Caco-2 (cell line): ENCODE measurements around the gene RNF145. TPM values are rescaled to one million over a fixed set of nuclear protein-coding genes. Genes with fewer than 3 reads are reported as not detected.

Experiments used
- BruUV-seq: library from RNA; stranded (reverse); fragments of 400-500 nt; replicated peaks from 2 replicates; lab custom pipeline; 2021; lab: Mats Ljungman, UMichigan
- CTCF ChIA-PET: fragments of 300-600 bp; sonication (Branson Sonifier 250); formaldehyde crosslinking; loops from one replicate; lab custom pipeline; 2022; ENCODE audit warnings: antibody characterized with exemption; lab: Charles Lee
- POLR2A ChIA-PET: fragments of 300-600 bp; sonication (Branson Sonifier 250); formaldehyde crosslinking; loops from one replicate; lab custom pipeline; 2022; ENCODE audit warnings: antibody characterized with exemption; lab: Charles Lee
- DNase-seq, 2 experiments: peaks; one replicate each; pipeline versions ENCODE4 v3.0.0 to v3.0.0-alpha.2; 2020 to 2022
- H3K27me3 ChIP-seq: replicated peaks from 2 replicates; pipeline ENCODE4 v1.6.0; 2011; ENCODE audit warnings: low read length; ENCODE audit not compliant: control insufficient read depth, insufficient read depth
- H3K36me3 ChIP-seq: 2 replicates; pipeline ENCODE4 v1.5.1; 2011; ENCODE audit warnings: low read length; ENCODE audit not compliant: control insufficient read depth, insufficient read depth
- H3K4me1 ChIP-seq: fragments of 250-450 bp; sonication (Bioruptor Pico); 2 replicates; pipeline ENCODE4 v1.5.1; 2020; ENCODE audit warnings: mild to moderate bottlenecking
- H3K4me3 ChIP-seq: 2 replicates; pipeline ENCODE4 v1.5.1; 2011; ENCODE audit warnings: low read depth, mild to moderate bottlenecking, control low read depth, low read length
- H3K9me3 ChIP-seq: fragments of 250-450 bp; sonication (Bioruptor Pico); 2 replicates; pipeline ENCODE4 v1.5.1; 2020; ENCODE audit warnings: mild to moderate bottlenecking, moderate library complexity
- H3K27ac Mint-ChIP-seq: one replicate; pipeline ENCODE4 v1.8.0; 2022; ENCODE audit warnings: mixed read lengths; ENCODE audit not compliant: unreplicated experiment
- H3K27me3 Mint-ChIP-seq: one replicate; pipeline ENCODE4 v1.8.0; 2022; ENCODE audit warnings: mixed read lengths; ENCODE audit not compliant: insufficient read depth, unreplicated experiment
- H3K36me3 Mint-ChIP-seq: one replicate; pipeline ENCODE4 v1.8.0; 2022; ENCODE audit warnings: mild to moderate bottlenecking, mixed read lengths; ENCODE audit not compliant: insufficient read depth, unreplicated experiment
- H3K4me1 Mint-ChIP-seq: one replicate; pipeline ENCODE4 v1.8.0; 2022; ENCODE audit warnings: low read depth, mixed read lengths; ENCODE audit not compliant: unreplicated experiment
- H3K4me3 Mint-ChIP-seq: one replicate; pipeline ENCODE4 v1.8.0; 2022; ENCODE audit warnings: mild to moderate bottlenecking, moderate library complexity, mixed read lengths; ENCODE audit not compliant: unreplicated experiment
- H3K9me3 Mint-ChIP-seq: one replicate; pipeline ENCODE4 v1.8.0; 2022; ENCODE audit warnings: mixed read lengths; ENCODE audit not compliant: unreplicated experiment
- CTCF ChIP-seq, 2 experiments: fragments of 200-600 bp in 1 of 2; IDR thresholded peaks; 1 replicate in 1 of 2; 2 replicates in 1 of 2; pipeline versions ENCODE4 v1.5.1 to v1.8.0; 2011 to 2022; ENCODE audit warnings: antibody characterized with exemption in 1 of 2, control low read depth in 1 of 2, inconsistent platforms in 1 of 2, low read depth in 1 of 2, low read length in 1 of 2, mild to moderate bottlenecking in 1 of 2, moderate library complexity in 1 of 2; ENCODE audit not compliant: insufficient read depth in 1 of 2, severe bottlenecking in 1 of 2, unreplicated experiment in 1 of 2
- intact Hi-C: fragments of 100-400 bp; cut with micrococcal nuclease; formaldehyde crosslinking; loops from one replicate; pipeline ENCODE4 v1.10.0; 2022; ENCODE audit not compliant: unreplicated experiment
- total RNA-seq: library from RNA; stranded (reverse); gene quantifications from 2 replicates; pipeline ENCODE4 v1.2.3, GENCODE V29; 2022

The RNF145 gene
- total RNA-seq, 1 experiment from 2014 or later = 38.7 TPM

GRCh38 chr5:159181651-159182050 lies 27.7 kb downstream of the RNF145 start:
- CTCF ChIA-PET = no interaction called here
- no peaks in the 10 kb centered on the region for H3K9me3 ChIP-seq
- H3K4me3 ChIP-seq = no peak overlapping the region
- peaks cover 30% of the 10 kb centered on the region for H3K4me1 ChIP-seq
- BruUV-seq = no TSS peak
- Mint-ChIP-seq H3K4me1 (peaks cover 7% of the 10 kb centered on the region), H3K27ac (no peak overlapping the region), H3K27me3 (no peaks in the 10 kb centered on the region), H3K36me3 (peaks cover 6% of the 10 kb centered on the region), H3K4me3 (no peak overlapping the region), H3K9me3 (no peaks in the 10 kb centered on the region)
- intact Hi-C loops = no loop called here
- no peak for TF ChIP-seq CTCF (IDR thresholded peaks at IDR 0.05; ENCODE audit: insufficient read depth in 1 of 2, low read depth in 1 of 2, low read length in 1 of 2, severe bottlenecking in 1 of 2, unreplicated experiment in 1 of 2)
- POLR2A ChIA-PET = no interaction called here
- no peaks in the 10 kb centered on the region for H3K36me3 ChIP-seq
- DNase-seq = no peak
- no peaks in the 10 kb centered on the region for H3K27me3 ChIP-seq

GRCh38 chr5:159181152-159181551 lies 28.2 kb downstream of the RNF145 start:
- Histone ChIP-seq H3K27me3 (no peaks in the 10 kb centered on the region), H3K9me3 (no peaks in the 10 kb centered on the region), H3K36me3 (no peaks in the 10 kb centered on the region), H3K4me1 (peaks cover 25% of the 10 kb centered on the region), H3K4me3 (no peak overlapping the region)
- POLR2A ChIA-PET = no interaction called here
- peaks cover 6% of the 10 kb centered on the region for H3K36me3 Mint-ChIP-seq
- CTCF ChIA-PET = no interaction called here
- no TSS peak for BruUV-seq
- H3K9me3 Mint-ChIP-seq = no peaks in the 10 kb centered on the region
- intact Hi-C loops = no loop called here
- no peak overlapping the region for H3K27ac Mint-ChIP-seq
- DNase-seq = no peak
- no peaks in the 10 kb centered on the region for H3K27me3 Mint-ChIP-seq
- TF ChIP-seq CTCF (IDR thresholded peaks at IDR 0.05; ENCODE audit: insufficient read depth in 1 of 2, low read depth in 1 of 2, low read length in 1 of 2, severe bottlenecking in 1 of 2, unreplicated experiment in 1 of 2) = no peak
- no peak overlapping the region for H3K4me3 Mint-ChIP-seq
- peaks cover 7% of the 10 kb centered on the region for H3K4me1 Mint-ChIP-seq

DNA sequence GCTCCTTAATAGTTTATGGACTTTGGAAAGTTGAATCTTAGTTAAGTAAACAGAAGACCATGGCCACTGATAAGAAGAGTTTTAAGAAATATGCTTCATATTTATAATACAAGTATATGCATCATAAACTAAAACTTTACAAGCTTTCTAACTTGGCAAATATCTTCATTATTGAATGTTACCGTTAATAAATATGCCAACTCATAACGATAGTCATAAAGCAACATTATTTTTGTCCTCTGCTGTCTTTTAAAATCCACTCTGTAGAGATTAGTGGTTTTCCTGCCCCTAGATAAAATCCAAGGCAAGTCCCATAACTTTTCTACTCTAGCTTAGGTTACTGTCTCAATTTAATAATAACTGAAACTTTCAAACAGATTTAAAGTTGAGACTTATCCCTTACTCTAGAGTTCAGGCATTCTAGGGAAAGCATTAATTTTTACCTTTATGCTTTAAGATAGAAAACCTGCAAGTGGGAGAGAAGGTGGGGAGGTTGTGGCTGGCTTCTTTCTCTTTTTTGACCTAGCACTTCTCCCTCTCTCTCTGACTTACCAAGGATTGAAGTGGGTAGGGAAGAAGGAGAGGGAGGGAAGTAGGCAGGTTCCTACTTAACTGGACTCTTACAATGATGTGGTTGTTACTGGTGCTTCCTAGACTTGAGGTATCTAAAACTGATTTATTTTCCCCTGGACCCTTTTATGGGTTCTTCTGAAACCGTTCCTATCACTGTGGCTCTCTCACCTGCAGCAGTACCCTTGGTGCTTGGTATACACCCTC lies 29.6 kb downstream of the RNF145 start:
- H3K4me3 ChIP-seq = no peak overlapping the region
- no TSS peak for BruUV-seq
- H3K9me3 ChIP-seq = no peaks in the 10 kb centered on the region
- Mint-ChIP-seq H3K27ac (no peak overlapping the region), H3K9me3 (no peaks in the 10 kb centered on the region), H3K4me1 (peaks cover 1% of the 10 kb centered on the region), H3K27me3 (no peaks in the 10 kb centered on the region), H3K4me3 (no peak overlapping the region), H3K36me3 (peaks cover 11% of the 10 kb centered on the region)
- POLR2A ChIA-PET = no interaction called here
- DNase-seq = no peak
- peaks cover 31% of the 10 kb centered on the region for H3K4me1 ChIP-seq
- TF ChIP-seq CTCF (IDR thresholded peaks at IDR 0.05; ENCODE audit: insufficient read depth in 1 of 2, low read depth in 1 of 2, low read length in 1 of 2, severe bottlenecking in 1 of 2, unreplicated experiment in 1 of 2) = no peak
- intact Hi-C loops = no loop called here
- H3K36me3 ChIP-seq = no peaks in the 10 kb centered on the region
- CTCF ChIA-PET = no interaction called here
- no peaks in the 10 kb centered on the region for H3K27me3 ChIP-seq
